WTC11 (cell line): ENCODE measurements around the gene MYPN.

Experiments used
- IRF1 ChIP-seq: sonication (generic); formaldehyde crosslinking; IDR thresholded peaks from 2 replicates; pipeline ENCODE4 v1.8.0; 2023; ENCODE audit warnings: missing genetic modification reagents
- MXD4 ChIP-seq: fragments of 250-450 bp; sonication (Bioruptor Pico); IDR thresholded peaks from 2 replicates; pipeline ENCODE4 v1.8.0; 2021; ENCODE audit warnings: mild to moderate bottlenecking, moderate library complexity, borderline replicate concordance
- PREB ChIP-seq: sonication (generic); formaldehyde crosslinking; IDR thresholded peaks from 2 replicates; pipeline ENCODE4 v1.8.1; 2022; ENCODE audit warnings: mild to moderate bottlenecking, missing genetic modification reagents, moderate library complexity, borderline replicate concordance
- RELA ChIP-seq: sonication (generic); formaldehyde crosslinking; IDR thresholded peaks from 2 replicates; pipeline ENCODE4 v1.8.1; 2022; ENCODE audit warnings: missing genetic modification reagents, mild to moderate bottlenecking, borderline replicate concordance
- SP1 ChIP-seq: sonication (generic); formaldehyde crosslinking; conservative IDR thresholded peaks from 2 replicates; pipeline ENCODE4 v1.8.1; 2022; ENCODE audit warnings: missing genetic modification reagents
- STAT6 ChIP-seq: sonication (generic); formaldehyde crosslinking; conservative IDR thresholded peaks from 2 replicates; pipeline ENCODE4 v1.8.1; 2023; ENCODE audit warnings: mild to moderate bottlenecking, low read depth, missing genetic modification reagents, moderate library complexity
- ZNF121 ChIP-seq: sonication (generic); formaldehyde crosslinking; IDR thresholded peaks from 2 replicates; pipeline ENCODE4 v1.8.0; 2023; ENCODE audit warnings: missing genetic modification reagents
- TF ChIP-seq, protein P1 (sequence below): sonication (generic); formaldehyde crosslinking; conservative IDR thresholded peaks from 2 replicates; pipeline ENCODE4 v1.8.1; 2022; ENCODE audit warnings: mild to moderate bottlenecking, missing genetic modification reagents
- TF ChIP-seq, protein P2 (sequence below): fragments of 200-600 bp; IDR thresholded peaks from 2 replicates; pipeline ENCODE4 v1.8.0; 2022; ENCODE audit warnings: antibody characterized with exemption
- TF ChIP-seq, protein P3 (sequence below): sonication (generic); formaldehyde crosslinking; IDR thresholded peaks from 2 replicates; pipeline ENCODE4 v1.8.0; 2022; ENCODE audit warnings: mild to moderate bottlenecking, missing genetic modification reagents

DNA sequence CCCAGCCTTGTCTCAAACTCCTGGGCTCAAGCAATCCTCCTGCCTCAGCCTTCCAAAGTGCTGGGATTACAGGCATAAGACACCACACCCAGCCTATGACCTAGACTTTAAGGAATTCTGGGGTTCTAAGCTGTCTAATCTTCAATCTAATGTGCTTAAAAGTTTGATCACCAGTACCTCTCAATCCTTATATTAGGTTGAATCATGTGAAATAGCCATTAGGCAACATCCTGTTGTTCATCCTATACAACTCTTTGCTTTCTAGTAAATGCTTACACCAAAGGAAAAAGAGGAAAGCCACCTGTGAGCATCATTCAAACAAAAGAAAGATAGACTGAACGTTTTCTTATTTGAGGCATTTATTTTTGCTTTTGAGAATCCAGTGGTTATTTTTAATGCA lies 66.7 kb downstream of the MYPN start:
- no peak for TF ChIP-seq IRF1 (CRISPR knock-in tag)
- TF ChIP-seq, protein P1, sequence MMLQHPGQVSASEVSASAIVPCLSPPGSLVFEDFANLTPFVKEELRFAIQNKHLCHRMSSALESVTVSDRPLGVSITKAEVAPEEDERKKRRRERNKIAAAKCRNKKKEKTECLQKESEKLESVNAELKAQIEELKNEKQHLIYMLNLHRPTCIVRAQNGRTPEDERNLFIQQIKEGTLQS: no peak
- TF ChIP-seq, protein P2, sequence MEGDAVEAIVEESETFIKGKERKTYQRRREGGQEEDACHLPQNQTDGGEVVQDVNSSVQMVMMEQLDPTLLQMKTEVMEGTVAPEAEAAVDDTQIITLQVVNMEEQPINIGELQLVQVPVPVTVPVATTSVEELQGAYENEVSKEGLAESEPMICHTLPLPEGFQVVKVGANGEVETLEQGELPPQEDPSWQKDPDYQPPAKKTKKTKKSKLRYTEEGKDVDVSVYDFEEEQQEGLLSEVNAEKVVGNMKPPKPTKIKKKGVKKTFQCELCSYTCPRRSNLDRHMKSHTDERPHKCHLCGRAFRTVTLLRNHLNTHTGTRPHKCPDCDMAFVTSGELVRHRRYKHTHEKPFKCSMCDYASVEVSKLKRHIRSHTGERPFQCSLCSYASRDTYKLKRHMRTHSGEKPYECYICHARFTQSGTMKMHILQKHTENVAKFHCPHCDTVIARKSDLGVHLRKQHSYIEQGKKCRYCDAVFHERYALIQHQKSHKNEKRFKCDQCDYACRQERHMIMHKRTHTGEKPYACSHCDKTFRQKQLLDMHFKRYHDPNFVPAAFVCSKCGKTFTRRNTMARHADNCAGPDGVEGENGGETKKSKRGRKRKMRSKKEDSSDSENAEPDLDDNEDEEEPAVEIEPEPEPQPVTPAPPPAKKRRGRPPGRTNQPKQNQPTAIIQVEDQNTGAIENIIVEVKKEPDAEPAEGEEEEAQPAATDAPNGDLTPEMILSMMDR: no peak
- TF ChIP-seq, protein P3, sequence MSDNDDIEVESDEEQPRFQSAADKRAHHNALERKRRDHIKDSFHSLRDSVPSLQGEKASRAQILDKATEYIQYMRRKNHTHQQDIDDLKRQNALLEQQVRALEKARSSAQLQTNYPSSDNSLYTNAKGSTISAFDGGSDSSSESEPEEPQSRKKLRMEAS: no peak
- TF ChIP-seq ZNF121 (CRISPR knock-in tag): no peak
- no peak for TF ChIP-seq SP1 (CRISPR knock-in tag)
- TF ChIP-seq STAT6 (CRISPR knock-in tag): no peak
- no peak for TF ChIP-seq MXD4 (CRISPR knock-in tag)
- no peak for TF ChIP-seq PREB (CRISPR knock-in tag)
- TF ChIP-seq RELA (CRISPR knock-in tag): no peak
